T-helper 2 cell (primary cell): ENCODE results near the gene NDUFA13.
A peak's percentile ranks its signal among the peaks of the same experiment; 100 is the strongest.

ENCODE experiments used
- DNase-seq, 5 experiments: peaks; one replicate each; pipeline versions ENCODE4 v3.0.0 to v3.0.0-alpha.2; 2012 to 2022

Gene NDUFA13

DNA sequence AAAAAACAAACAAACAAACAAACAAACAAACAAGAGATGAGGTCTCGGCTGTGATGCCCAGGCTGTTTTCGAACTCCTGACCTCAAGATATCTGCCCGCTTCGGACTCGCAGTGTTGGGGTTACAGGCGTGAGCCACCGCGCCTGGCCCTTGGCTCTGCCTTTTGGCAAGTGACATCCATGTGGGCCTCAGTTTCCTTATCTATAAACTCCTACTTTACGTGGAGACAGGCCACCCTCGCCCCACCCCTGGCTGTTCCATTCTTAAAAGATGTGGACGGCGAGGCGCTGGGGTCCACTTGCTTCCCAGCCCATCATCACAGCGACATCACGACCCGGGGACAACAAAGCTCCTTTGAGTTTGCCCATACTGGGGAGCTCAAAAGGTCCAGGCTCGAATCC lies 2.3 kb upstream of the NDUFA13 start:
- DNase-seq: no peak

DNA sequence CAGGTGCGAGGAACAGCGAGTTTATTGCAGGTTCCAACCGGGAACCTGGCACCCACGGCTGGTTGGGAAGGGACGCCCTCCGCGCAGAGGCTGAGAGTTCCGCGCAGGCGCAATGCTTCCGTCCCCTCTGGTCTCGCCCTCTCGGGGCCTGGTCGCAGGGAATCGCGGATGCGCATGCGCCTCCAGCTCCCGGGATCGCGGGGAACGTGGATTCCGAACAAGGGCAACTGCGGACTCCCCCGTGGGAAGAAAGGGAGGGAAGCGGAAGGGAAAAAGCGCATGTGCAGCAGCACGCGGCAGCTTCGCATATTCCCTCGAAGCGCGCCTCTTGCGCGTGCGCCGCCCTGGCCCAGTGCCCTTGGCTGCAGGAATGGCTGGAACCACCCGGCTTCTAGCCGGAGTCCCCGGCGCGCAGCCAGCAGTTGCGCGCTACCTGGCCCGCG lies 1.8 kb upstream of the NDUFA13 start:
- DNase-seq: no peak

DNA sequence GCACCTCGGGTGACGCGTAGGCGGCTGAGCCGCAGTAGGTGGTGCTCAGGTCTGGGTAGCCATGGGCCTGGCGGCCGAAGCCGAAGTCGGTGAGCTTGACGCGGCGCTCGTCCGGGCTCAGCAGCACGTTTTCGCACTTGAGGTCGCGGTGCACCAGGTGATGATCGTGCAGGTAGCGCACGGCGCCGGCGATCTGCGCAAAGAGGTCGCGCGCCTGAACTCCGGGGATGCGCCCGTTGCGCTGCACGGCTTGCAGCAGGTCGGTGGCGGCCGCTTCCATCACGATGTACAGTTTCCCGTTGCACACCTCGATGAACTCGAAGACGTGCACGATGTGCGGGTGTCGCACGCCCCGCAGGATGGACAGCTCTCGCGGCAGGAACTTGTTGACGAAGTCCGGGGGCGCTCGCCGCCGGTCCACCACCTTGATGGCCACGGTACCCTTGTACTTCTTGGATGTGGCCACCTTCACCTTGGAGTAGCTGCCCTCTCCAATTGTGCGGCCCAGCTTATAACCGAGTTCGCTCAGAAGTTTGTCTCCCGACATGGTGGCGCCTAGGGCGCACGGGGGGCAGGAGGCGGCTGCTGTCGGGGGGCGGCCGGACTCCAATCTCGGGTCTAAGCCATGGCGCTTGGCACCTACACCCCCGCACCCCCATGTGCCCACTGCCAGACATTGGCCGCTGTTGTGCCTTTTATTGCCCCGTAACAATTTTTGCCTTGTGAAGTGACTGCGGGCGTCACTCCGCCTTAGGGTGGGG lies 964 bp upstream of the NDUFA13 start, which contains the start of gene TSSK6:
TSS of gene TSSK6 (minus strand) at position 668 of the 761 bp plus-strand sequence. CDS start at position 547, 121 bp downstream.
- no peak for DNase-seq

DNA sequence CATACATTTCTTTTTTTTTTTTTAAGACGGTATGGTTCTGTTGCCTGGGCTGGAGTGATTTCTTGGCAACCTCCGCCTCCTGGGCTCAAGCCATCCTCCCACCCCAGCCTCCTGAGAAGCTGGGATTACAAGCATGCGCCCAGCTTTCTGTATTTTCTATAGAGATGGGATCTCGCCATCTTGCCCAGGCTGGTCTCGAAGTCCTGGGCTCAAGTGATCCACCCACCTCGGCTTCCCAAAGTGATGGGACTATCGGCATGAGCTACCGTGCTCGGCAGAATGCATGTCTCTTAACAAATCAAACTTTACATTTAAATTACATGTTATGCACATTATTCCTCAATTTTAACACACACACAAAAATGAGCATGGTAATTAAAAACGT lies 1.2 kb downstream of the NDUFA13 start:
- DNase-seq: no peak

DNA sequence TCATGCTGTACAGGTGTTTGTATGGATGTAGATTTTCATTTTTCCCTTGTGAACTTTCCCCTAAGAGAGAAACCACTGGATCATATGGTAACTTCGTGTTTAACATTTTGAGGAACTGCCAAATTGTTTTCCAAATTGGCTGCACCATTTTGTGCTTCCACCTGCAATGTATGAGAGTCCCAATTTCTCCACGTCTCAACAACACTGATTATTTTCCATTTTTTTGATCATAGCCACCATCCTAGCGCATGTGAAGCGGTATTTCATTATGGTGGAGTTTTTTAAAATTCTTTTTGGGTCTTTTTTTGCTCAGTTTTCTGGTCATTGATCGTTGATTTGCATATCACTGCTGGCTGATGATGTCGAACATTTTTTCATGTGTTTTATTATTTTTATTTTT lies 5.0 kb downstream of the NDUFA13 start:
- DNase-seq: no peak

DNA sequence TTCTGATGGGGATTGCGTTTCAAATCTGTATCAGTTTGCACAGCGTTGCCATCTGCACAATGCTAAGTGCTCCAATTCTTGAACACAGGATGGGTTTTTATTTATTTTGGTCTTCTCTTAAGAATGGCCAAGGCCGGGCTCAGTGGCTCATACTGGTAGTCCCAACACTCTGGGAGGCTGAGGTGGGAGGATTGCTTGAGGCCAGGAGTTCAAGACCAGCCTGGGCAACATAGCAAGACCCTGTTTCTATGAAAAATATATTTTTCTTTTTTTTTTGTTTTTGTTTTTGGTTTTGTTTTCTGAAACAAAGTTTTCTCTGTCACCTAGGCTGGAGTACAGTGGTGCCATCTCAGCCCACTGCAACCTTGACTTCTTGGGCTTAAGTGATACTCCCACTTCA lies 7.2 kb downstream of the NDUFA13 start:
- no peak for DNase-seq

GRCh38 chr19:19524053-19524452 lies 8.0 kb downstream of the NDUFA13 start:
- DNase-seq: no peak

DNA sequence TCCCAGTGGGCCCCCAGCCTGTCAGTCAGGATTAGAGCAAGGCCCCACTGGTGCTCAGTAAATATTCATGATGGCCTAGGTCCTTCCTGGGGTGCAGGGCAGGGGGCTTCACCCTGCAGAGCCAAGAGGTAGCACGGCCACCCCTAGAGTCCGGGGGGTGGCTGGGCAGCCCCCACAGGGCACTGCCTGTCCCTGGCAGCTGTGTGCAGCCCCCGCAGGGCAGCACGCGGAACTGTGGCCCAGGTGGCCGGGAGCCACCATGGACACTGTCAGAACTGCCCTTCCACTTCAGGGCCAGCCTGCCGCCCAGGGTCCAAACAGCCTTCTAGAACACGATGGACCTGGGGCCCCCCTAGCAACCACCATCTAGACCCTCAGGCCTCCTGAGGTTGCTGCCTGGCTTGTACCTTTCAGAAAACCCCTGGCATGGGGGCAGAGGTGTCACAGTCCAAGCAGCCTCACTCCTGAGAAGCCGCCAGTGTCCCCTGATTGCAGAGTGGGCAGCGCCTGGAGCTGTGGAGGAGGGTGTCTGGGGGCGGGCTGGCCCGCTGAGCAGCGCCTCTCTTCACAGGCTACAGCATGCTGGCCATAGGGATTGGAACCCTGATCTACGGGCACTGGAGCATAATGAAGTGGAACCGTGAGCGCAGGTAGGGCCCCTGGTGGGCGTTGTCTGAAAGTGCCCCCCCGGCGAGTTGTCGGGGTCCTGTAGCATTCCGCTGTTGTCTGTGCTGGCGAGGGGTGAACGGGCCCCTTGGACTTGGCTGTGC lies 9.8 kb downstream of the NDUFA13 start:
- no peak for DNase-seq

GRCh38 chr19:19526581-19527370 lies 10.8 kb downstream of the NDUFA13 start:
- DNase-seq: no peak

GRCh38 chr19:19527371-19527656 lies 11.3 kb downstream of the NDUFA13 start:
- DNase-seq: no peak

GRCh38 chr19:19527674-19528625 lies 11.9 kb downstream of the NDUFA13 start:
- no peak for DNase-seq

- no peak for DNase-seq
Observed at GRCh38 chr19:19528721-19529490, 12.9 kb downstream of the NDUFA13 start, which contains the start of gene YJEFN3. Gene YJEFN3 (plus strand): TSS chr19:19528911. CDS start chr19:19528933, 22 bp downstream.

DNA sequence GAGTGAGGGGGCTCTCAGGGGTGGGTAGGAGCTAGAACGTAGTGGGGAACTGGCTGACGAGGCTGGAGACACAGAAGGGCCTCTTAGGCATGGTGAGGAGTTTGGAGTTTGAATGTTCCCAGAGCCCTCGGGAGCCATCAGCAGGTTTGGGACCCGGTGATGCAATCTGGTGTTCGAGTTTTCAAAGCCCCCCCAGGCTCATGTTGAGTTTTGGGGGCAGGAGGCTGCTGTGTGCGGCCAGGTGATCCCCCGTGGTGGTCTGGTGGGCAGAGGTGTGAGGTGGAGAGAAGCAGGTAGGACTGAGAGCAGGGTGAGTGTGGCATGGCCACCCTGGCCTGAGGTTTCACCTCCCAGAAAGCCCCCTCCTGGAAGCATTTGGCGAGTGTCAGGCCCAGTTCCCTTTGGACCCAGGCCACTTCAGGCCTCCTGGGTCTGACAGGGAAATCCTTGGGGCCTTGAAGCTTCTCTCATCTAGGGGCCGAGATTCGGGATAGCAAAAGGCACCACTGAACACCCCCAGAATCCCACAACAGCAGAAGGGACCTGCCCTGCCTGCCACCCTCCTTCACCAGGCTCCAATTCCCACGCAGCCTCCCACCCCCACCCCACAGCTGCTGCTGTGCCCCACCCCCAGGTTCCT lies 13.9 kb downstream of the NDUFA13 start:
- no peak for DNase-seq

GRCh38 chr19:19530423-19530804 lies 14.4 kb downstream of the NDUFA13 start:
- no peak for DNase-seq

GRCh38 chr19:19530889-19531288 lies 14.9 kb downstream of the NDUFA13 start:
- no peak for DNase-seq

DNA sequence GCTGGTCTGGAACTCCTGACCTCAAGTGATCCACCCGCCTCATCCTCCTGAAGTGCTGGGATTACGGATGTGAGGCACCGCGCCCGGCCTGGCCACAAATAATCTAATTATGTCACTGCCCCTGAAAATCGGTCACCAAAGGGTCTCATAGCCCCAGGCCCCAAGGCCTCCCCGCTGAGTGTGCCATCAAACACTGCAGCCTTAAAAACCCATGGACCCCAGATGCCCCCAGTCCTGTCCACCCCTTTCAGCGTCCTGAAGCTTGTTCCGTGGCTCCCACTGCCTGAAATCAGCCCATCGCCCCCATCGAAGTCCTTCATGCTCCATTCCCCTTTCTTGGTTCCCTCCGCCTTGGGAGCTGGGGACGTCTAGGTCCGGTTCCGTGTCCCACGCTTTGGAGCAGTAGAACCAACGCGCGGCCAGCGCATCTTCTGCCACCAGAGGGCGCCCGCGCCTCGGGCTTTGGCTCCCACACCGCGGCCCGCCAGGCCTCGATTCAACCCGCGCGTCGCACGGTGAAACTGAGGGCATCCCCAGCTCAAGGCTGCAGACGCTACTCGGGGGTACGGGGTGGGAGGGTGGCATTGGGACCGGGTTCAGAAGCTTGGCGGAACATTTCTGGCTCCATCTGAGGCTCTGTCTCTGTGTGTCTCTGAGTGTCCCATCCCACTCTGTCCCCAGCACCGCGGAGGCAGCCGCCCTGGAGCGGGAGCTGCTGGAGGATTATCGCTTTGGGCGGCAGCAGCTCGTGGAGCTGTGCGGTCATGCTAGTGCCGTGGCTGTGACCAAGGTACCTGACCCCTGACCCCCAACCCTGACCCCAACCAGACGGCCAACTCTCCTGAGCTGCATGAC lies 16.2 kb downstream of the NDUFA13 start:
- DNase-seq: peak; percentile 65 to 82 (median 78)

- DNase-seq: no peak
Observed at GRCh38 chr19:19532806-19533701, 17.0 kb downstream of the NDUFA13 start.

GRCh38 chr19:19533841-19534240 lies 17.8 kb downstream of the NDUFA13 start:
- DNase-seq: no peak
